ENCODE data around the gene RAB11FIP3. TPM values are rescaled to one million over a fixed set of nuclear protein-coding genes. Genes with fewer than 3 reads are reported as not detected.

RAB11FIP3 gene
- total RNA-seq, 1 donor from 2014 or later, result 34.5 TPM

- H3K27me3 ChIP-seq (ENCODE audit: control insufficient read depth, insufficient read depth, low read length), result peaks cover 27% of the 10 kb centered on the region
- H3K36me3 ChIP-seq (ENCODE audit: control insufficient read depth, insufficient read depth, low read length), result peaks cover 1% of the 10 kb centered on the region
- no peak overlapping the region for H3K4me3 ChIP-seq (ENCODE audit: low read depth, low read length)
- no peak for TF ChIP-seq CTCF (IDR thresholded peaks at IDR 0.05; ENCODE audit: insufficient read depth, low read length, poor library complexity, severe bottlenecking)
- DNase-seq (ENCODE audit: low read depth), result no peak
Measured at GRCh38 chr16:554297-554621, 128.8 kb downstream of the RAB11FIP3 start.

- Histone ChIP-seq H3K27me3 (ENCODE audit: control insufficient read depth, insufficient read depth, low read length) (peaks cover 33% of the 10 kb centered on the region), H3K4me3 (ENCODE audit: low read depth, low read length) (no peak overlapping the region), H3K36me3 (ENCODE audit: control insufficient read depth, insufficient read depth, low read length) (peaks cover 1% of the 10 kb centered on the region)
- no peak for TF ChIP-seq CTCF (IDR thresholded peaks at IDR 0.05; ENCODE audit: insufficient read depth, low read length, poor library complexity, severe bottlenecking)
- no peak for DNase-seq (ENCODE audit: low read depth)
Measured at GRCh38 chr16:554640-555365, 129.4 kb downstream of the RAB11FIP3 start.

- Histone ChIP-seq H3K27me3 (ENCODE audit: control insufficient read depth, insufficient read depth, low read length) (peaks cover 38% of the 10 kb centered on the region), H3K36me3 (ENCODE audit: control insufficient read depth, insufficient read depth, low read length) (peaks cover 1% of the 10 kb centered on the region), H3K4me3 (ENCODE audit: low read depth, low read length) (no peak overlapping the region)
- peak; percentile 9 for TF ChIP-seq CTCF (IDR thresholded peaks at IDR 0.05; ENCODE audit: insufficient read depth, low read length, poor library complexity, severe bottlenecking)
- DNase-seq (ENCODE audit: low read depth), result no peak
Measured at GRCh38 chr16:555528-556473, 130.4 kb downstream of the RAB11FIP3 start.

- H3K4me3 ChIP-seq (ENCODE audit: low read depth, low read length), result no peak overlapping the region
- H3K36me3 ChIP-seq (ENCODE audit: control insufficient read depth, insufficient read depth, low read length), result peaks cover 1% of the 10 kb centered on the region
- no peak for DNase-seq (ENCODE audit: low read depth)
- H3K27me3 ChIP-seq (ENCODE audit: control insufficient read depth, insufficient read depth, low read length), result peaks cover 47% of the 10 kb centered on the region
- no peak for TF ChIP-seq CTCF (IDR thresholded peaks at IDR 0.05; ENCODE audit: insufficient read depth, low read length, poor library complexity, severe bottlenecking)
Measured at GRCh38 chr16:556474-557173, 131.2 kb downstream of the RAB11FIP3 start.

- TF ChIP-seq CTCF (IDR thresholded peaks at IDR 0.05; ENCODE audit: insufficient read depth, low read length, poor library complexity, severe bottlenecking), result no peak
- Histone ChIP-seq H3K27me3 (ENCODE audit: control insufficient read depth, insufficient read depth, low read length) (peaks cover 57% of the 10 kb centered on the region), H3K4me3 (ENCODE audit: low read depth, low read length) (no peak overlapping the region), H3K36me3 (ENCODE audit: control insufficient read depth, insufficient read depth, low read length) (peaks cover under 1% of the 10 kb centered on the region)
- DNase-seq (ENCODE audit: low read depth), result no peak
Measured at GRCh38 chr16:557463-558297, 132.2 kb downstream of the RAB11FIP3 start.
